ENCODE data around the gene ASTN2.

Gene ASTN2

GRCh38 chr9:116654059-116654355, 760.9 kb downstream of the ASTN2 start:
- no peak for TF ChIP-seq POLR2AphosphoS5 (IDR thresholded peaks at IDR 0.05; ENCODE audit: low read depth, low read length)
- TF ChIP-seq SIN3A (IDR thresholded peaks at IDR 0.05; ENCODE audit: borderline replicate concordance, insufficient read depth, low read length): no peak
- no peak for TF ChIP-seq TAF1 (IDR thresholded peaks at IDR 0.05; ENCODE audit: borderline replicate concordance, insufficient read depth, low read length)
- TF ChIP-seq FOXP2 (optimal IDR thresholded peaks at IDR 0.05; ENCODE audit: borderline replicate concordance, extremely low read depth, extremely low read length, insufficient read depth): no peak
- TF ChIP-seq, protein P1, sequence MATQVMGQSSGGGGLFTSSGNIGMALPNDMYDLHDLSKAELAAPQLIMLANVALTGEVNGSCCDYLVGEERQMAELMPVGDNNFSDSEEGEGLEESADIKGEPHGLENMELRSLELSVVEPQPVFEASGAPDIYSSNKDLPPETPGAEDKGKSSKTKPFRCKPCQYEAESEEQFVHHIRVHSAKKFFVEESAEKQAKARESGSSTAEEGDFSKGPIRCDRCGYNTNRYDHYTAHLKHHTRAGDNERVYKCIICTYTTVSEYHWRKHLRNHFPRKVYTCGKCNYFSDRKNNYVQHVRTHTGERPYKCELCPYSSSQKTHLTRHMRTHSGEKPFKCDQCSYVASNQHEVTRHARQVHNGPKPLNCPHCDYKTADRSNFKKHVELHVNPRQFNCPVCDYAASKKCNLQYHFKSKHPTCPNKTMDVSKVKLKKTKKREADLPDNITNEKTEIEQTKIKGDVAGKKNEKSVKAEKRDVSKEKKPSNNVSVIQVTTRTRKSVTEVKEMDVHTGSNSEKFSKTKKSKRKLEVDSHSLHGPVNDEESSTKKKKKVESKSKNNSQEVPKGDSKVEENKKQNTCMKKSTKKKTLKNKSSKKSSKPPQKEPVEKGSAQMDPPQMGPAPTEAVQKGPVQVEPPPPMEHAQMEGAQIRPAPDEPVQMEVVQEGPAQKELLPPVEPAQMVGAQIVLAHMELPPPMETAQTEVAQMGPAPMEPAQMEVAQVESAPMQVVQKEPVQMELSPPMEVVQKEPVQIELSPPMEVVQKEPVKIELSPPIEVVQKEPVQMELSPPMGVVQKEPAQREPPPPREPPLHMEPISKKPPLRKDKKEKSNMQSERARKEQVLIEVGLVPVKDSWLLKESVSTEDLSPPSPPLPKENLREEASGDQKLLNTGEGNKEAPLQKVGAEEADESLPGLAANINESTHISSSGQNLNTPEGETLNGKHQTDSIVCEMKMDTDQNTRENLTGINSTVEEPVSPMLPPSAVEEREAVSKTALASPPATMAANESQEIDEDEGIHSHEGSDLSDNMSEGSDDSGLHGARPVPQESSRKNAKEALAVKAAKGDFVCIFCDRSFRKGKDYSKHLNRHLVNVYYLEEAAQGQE (IDR thresholded peaks at IDR 0.05; ENCODE audit: insufficient read depth in 1 of 2, low read depth in 2 of 2, low read length in 2 of 2): no peak

- TF ChIP-seq, protein P1 (IDR thresholded peaks at IDR 0.05; ENCODE audit: insufficient read depth in 1 of 2, low read depth in 2 of 2, low read length in 2 of 2): no peak; a peak in 1 of 4 replicates
- TF ChIP-seq FOXP2 (optimal IDR thresholded peaks at IDR 0.05; ENCODE audit: borderline replicate concordance, extremely low read depth, extremely low read length, insufficient read depth): no peak
- TF ChIP-seq SIN3A (IDR thresholded peaks at IDR 0.05; ENCODE audit: borderline replicate concordance, insufficient read depth, low read length): peak; percentile 96; the same call in 1 of the 2 replicates
- no peak for TF ChIP-seq TAF1 (IDR thresholded peaks at IDR 0.05; ENCODE audit: borderline replicate concordance, insufficient read depth, low read length)
- TF ChIP-seq POLR2AphosphoS5 (IDR thresholded peaks at IDR 0.05; ENCODE audit: low read depth, low read length): peak; percentile 63
These were observed 761.4 kb downstream of the ASTN2 start for GRCh38 chr9:116653348-116654058.

- TF ChIP-seq SIN3A (IDR thresholded peaks at IDR 0.05; ENCODE audit: borderline replicate concordance, insufficient read depth, low read length) (no peak), POLR2AphosphoS5 (IDR thresholded peaks at IDR 0.05; ENCODE audit: low read depth, low read length) (no peak), FOXP2 (optimal IDR thresholded peaks at IDR 0.05; ENCODE audit: borderline replicate concordance, extremely low read depth, extremely low read length, insufficient read depth) (no peak), TAF1 (IDR thresholded peaks at IDR 0.05; ENCODE audit: borderline replicate concordance, insufficient read depth, low read length) (no peak)
- TF ChIP-seq, protein P1 (IDR thresholded peaks at IDR 0.05; ENCODE audit: insufficient read depth in 1 of 2, low read depth in 2 of 2, low read length in 2 of 2): no peak
These were observed 767.4 kb downstream of the ASTN2 start for GRCh38 chr9:116647515-116647809.

- TF ChIP-seq, protein P1 (IDR thresholded peaks at IDR 0.05; ENCODE audit: insufficient read depth in 1 of 2, low read depth in 2 of 2, low read length in 2 of 2): no peak
- TF ChIP-seq POLR2AphosphoS5 (IDR thresholded peaks at IDR 0.05; ENCODE audit: low read depth, low read length) (no peak), SIN3A (IDR thresholded peaks at IDR 0.05; ENCODE audit: borderline replicate concordance, insufficient read depth, low read length) (no peak), TAF1 (IDR thresholded peaks at IDR 0.05; ENCODE audit: borderline replicate concordance, insufficient read depth, low read length) (no peak), FOXP2 (optimal IDR thresholded peaks at IDR 0.05; ENCODE audit: borderline replicate concordance, extremely low read depth, extremely low read length, insufficient read depth) (no peak)
These were observed 768.0 kb downstream of the ASTN2 start for GRCh38 chr9:116646661-116647514.

All from PFSK-1 (cell line).